Measurements from ENCODE around the gene XPNPEP3.
"Not testable (repeated sequence)": the region's sequence is repeated elsewhere in the genome, so short reads cannot be mapped to it uniquely, and the experiment has no call there.

The XPNPEP3 gene

DNA sequence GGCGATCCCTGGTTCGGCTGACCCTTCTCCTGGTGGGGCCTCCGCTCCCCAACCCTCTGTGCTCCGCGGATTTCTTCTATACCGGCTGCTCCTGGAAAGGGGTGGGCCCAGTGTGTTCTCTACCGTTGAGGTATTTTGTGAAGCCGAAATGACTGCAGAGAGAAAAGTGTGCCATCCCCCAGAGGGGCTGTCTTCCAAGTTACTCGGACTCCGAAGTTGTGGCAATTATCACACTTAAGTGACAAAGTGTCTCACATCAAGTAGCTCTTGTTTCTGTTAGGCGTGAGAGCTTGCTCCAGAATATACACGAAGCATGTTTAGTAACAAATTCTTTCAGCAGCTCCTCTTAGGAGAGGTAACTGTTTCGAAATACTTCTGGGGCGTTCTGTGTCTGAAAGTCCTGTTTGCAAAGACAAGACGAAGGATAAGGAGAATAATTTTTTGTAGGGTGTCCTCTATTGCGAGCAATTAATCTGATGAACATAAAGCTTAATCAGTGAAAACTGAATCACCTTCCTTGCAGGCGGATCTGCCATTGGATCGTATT, 434 bp downstream of the XPNPEP3 start:
- H3K4me3 ChIP-seq (ENCODE audit: low read length in 2 of 2): peak overlapping the region; percentile 99
- no peaks in the 10 kb centered on the region for H3K9me3 ChIP-seq (ENCODE audit: control insufficient read depth in 2 of 2, low read length in 2 of 2)
- peak overlapping the region; percentile 97 to 98 for H3K9ac ChIP-seq (ENCODE audit: low read length in 2 of 2)
- peaks cover 0 to 5% of the 10 kb centered on the region in 2 donors for H3K36me3 ChIP-seq (ENCODE audit: control insufficient read depth in 2 of 2, insufficient read depth in 2 of 2, low read length in 2 of 2)
- H3K27me3 ChIP-seq (ENCODE audit: control insufficient read depth in 1 of 2, insufficient read depth in 2 of 2, low read length in 2 of 2): no peaks in the 10 kb centered on the region
- H3K4me1 ChIP-seq (ENCODE audit: control insufficient read depth, insufficient read depth, low read length): peaks cover 16% of the 10 kb centered on the region
- H3K27ac ChIP-seq (ENCODE audit: low read length): peak overlapping the region; percentile 95

DNA sequence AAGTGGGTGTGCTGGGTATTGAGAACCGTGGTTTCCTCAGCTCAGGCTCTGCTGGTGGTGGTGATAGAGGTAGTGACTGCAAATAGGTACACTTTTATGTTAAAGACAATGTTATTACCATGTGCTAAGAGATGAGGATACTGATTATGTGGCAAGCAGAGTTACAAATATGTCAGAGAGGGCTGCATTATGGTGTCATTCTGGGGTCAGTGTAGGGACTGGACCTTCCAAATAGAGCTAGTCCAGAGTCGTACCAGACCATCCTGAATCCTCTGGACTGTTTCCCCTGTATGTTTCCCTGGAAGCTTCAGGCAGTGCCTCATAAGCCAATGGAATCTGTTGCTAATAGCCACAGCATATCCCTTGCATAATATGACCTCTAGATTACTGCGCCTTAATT, 5.1 kb downstream of the XPNPEP3 start, which contains the start of gene DNAJB7:
Gene DNAJB7 (minus strand): TSS at position 101 of the 400 bp plus-strand sequence. CDS start 119 bp downstream, outside the sequence.
- Histone ChIP-seq H3K4me3 (ENCODE audit: low read length in 2 of 2) (no peak within 1 kb of the TSS), H3K36me3 (ENCODE audit: control insufficient read depth in 2 of 2, insufficient read depth in 2 of 2, low read length in 2 of 2) (peaks cover 0 to 5% of the 10 kb centered on the region in 2 donors), H3K27ac (ENCODE audit: low read length) (no peak within 1 kb of the TSS)

DNA sequence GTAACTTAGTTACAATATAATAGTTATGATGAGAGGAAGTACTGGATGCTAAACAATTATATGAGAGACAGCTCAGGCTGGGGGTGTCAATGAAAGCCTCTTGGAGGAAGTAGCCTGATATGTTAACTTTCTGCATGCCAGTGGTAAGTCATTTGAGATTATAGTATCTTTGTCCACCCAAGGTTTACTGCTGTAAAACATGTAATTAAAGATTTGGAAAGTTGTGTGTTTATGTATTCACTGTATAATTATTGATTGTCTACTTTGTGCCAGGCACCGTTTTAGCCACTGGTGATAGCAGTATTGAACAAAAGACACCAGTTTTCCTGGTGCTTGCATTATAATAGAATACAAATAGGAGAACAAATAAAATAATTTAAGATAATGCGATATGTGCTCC, 5.6 kb downstream of the XPNPEP3 start:
- Histone ChIP-seq H3K4me3 (ENCODE audit: low read length in 2 of 2) (no peak overlapping the region), H3K27ac (ENCODE audit: low read length) (no peak overlapping the region), H3K36me3 (ENCODE audit: control insufficient read depth in 2 of 2, insufficient read depth in 2 of 2, low read length in 2 of 2) (peaks cover 0 to 5% of the 10 kb centered on the region in 2 donors), H3K4me1 (ENCODE audit: control insufficient read depth, insufficient read depth, low read length) (peaks cover 6% of the 10 kb centered on the region), H3K9ac (ENCODE audit: low read length in 2 of 2) (no peak overlapping the region), H3K9me3 (ENCODE audit: control insufficient read depth in 2 of 2, low read length in 2 of 2) (no peaks in the 10 kb centered on the region), H3K27me3 (ENCODE audit: control insufficient read depth in 1 of 2, insufficient read depth in 2 of 2, low read length in 2 of 2) (no peaks in the 10 kb centered on the region)

More for the DNA sequence above, 5.1 kb downstream of the XPNPEP3 start, which contains the start of gene DNAJB7:
- Histone ChIP-seq H3K27me3 (ENCODE audit: control insufficient read depth in 1 of 2, insufficient read depth in 2 of 2, low read length in 2 of 2) (no peaks in the 10 kb centered on the region), H3K4me1 (ENCODE audit: control insufficient read depth, insufficient read depth, low read length) (peaks cover 6% of the 10 kb centered on the region), H3K9me3 (ENCODE audit: control insufficient read depth in 2 of 2, low read length in 2 of 2) (no peaks in the 10 kb centered on the region), H3K9ac (ENCODE audit: low read length in 2 of 2) (peak within 1 kb of the TSS in 1 of 2 donors; percentile 2)

DNA sequence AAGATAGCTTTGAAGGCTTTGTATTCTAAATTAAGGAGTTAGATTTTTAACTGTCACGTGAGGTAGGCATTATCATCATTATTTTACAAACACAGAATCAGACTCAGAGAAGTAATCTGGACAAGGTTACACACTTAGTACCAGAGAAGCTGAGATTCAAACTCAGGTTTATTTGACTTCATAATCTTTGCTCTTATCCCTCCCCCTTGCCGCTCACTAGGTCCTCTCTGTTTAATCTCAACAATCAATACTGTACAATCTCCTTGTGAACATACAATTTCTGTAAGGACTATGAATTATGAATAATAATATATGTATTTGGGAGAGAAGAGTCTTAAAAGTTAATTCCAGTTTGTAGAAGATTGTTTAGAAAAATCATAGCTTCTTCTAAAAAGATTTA, 10.2 kb downstream of the XPNPEP3 start:
- Histone ChIP-seq H3K9me3 (ENCODE audit: control insufficient read depth in 2 of 2, low read length in 2 of 2) (no peaks in the 10 kb centered on the region), H3K27me3 (ENCODE audit: control insufficient read depth in 1 of 2, insufficient read depth in 2 of 2, low read length in 2 of 2) (no peaks in the 10 kb centered on the region), H3K4me1 (ENCODE audit: control insufficient read depth, insufficient read depth, low read length) (no peaks in the 10 kb centered on the region), H3K27ac (ENCODE audit: low read length) (no peak overlapping the region), H3K9ac (ENCODE audit: low read length in 2 of 2) (no peak overlapping the region), H3K4me3 (ENCODE audit: low read length in 2 of 2) (no peak overlapping the region), H3K36me3 (ENCODE audit: control insufficient read depth in 2 of 2, insufficient read depth in 2 of 2, low read length in 2 of 2) (peaks cover 4 to 6% of the 10 kb centered on the region in 2 donors)

DNA sequence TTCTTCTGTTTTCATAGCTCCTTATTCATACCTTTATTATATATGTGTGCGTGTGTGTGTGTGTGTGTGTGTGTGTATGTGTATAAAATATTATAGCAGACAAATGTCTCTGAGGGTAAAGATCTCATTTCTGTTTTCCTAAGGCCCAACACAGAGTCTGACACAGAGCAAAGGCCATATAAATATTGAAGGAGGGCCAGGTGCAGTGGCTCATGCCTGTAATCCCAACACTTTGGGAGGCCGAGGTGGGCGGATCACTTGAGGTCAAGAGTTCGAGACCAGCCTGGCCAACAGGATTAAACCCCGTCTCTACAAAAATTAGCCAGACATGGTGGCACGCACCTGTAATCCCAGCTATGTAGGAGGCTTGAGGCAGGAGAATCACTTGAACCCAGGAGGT, 11.4 kb downstream of the XPNPEP3 start:
- not testable (repeated sequence) for H3K9ac ChIP-seq (ENCODE audit: low read length in 2 of 2); H3K9me3 ChIP-seq (ENCODE audit: control insufficient read depth in 2 of 2, low read length in 2 of 2); H3K36me3 ChIP-seq (ENCODE audit: control insufficient read depth in 2 of 2, insufficient read depth in 2 of 2, low read length in 2 of 2); H3K27me3 ChIP-seq (ENCODE audit: control insufficient read depth in 1 of 2, insufficient read depth in 2 of 2, low read length in 2 of 2); H3K4me1 ChIP-seq (ENCODE audit: control insufficient read depth, insufficient read depth, low read length); H3K4me3 ChIP-seq (ENCODE audit: low read length in 2 of 2); H3K27ac ChIP-seq (ENCODE audit: low read length)

DNA sequence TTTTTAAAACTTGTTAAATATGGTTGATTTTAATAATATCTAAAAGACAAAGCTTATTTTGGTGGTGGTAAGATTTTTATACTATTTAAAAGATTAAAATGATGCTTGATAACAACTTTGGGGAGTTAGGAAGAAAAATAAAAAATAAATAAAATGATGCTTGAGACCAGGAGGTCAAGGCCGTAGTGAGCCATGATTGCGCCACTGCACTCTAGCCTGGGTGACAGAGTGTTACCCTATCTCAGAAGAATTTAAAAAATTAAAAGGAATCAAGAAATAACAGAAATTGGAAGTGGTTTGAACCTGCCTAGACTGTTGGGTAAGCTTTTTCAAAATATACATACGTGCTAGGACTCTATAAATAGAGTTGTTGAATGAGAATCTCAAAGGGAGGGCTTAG, 17.1 kb downstream of the XPNPEP3 start:
- H3K27ac ChIP-seq (ENCODE audit: low read length): no peak overlapping the region
- no peak overlapping the region for H3K4me3 ChIP-seq (ENCODE audit: low read length in 2 of 2)
- no peaks in the 10 kb centered on the region for H3K9me3 ChIP-seq (ENCODE audit: control insufficient read depth in 2 of 2, low read length in 2 of 2)
- H3K36me3 ChIP-seq (ENCODE audit: control insufficient read depth in 2 of 2, insufficient read depth in 2 of 2, low read length in 2 of 2): peaks cover 6 to 10% of the 10 kb centered on the region in 2 donors
- H3K4me1 ChIP-seq (ENCODE audit: control insufficient read depth, insufficient read depth, low read length): no peaks in the 10 kb centered on the region
- H3K9ac ChIP-seq (ENCODE audit: low read length in 2 of 2): no peak overlapping the region
- no peaks in the 10 kb centered on the region for H3K27me3 ChIP-seq (ENCODE audit: control insufficient read depth in 1 of 2, insufficient read depth in 2 of 2, low read length in 2 of 2)

DNA sequence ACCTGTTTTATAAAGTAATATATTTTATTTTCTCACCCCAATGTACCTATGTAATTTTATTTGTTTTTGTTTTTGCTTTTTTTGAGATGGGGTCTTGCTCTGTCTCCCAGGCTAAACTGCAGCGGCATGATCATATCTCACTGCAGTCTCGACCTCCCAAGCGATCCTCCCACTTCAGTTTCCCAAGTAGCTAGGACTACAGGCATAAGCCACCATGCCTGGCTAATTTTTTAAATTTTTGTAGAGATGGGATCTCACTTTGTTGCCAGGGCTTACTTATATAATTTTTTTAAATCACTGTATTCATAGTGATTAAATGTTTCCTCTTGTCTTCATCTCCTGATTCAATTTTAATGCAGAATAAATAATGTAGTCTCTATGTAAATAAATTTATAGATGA, 18.2 kb downstream of the XPNPEP3 start:
- H3K9me3 ChIP-seq (ENCODE audit: control insufficient read depth in 2 of 2, low read length in 2 of 2): no peaks in the 10 kb centered on the region
- no peak overlapping the region for H3K9ac ChIP-seq (ENCODE audit: low read length in 2 of 2)
- H3K36me3 ChIP-seq (ENCODE audit: control insufficient read depth in 2 of 2, insufficient read depth in 2 of 2, low read length in 2 of 2): peaks cover 5 to 9% of the 10 kb centered on the region in 2 donors
- no peak overlapping the region for H3K4me3 ChIP-seq (ENCODE audit: low read length in 2 of 2)
- no peak overlapping the region for H3K27ac ChIP-seq (ENCODE audit: low read length)
- H3K27me3 ChIP-seq (ENCODE audit: control insufficient read depth in 1 of 2, insufficient read depth in 2 of 2, low read length in 2 of 2): no peaks in the 10 kb centered on the region
- no peaks in the 10 kb centered on the region for H3K4me1 ChIP-seq (ENCODE audit: control insufficient read depth, insufficient read depth, low read length)

DNA sequence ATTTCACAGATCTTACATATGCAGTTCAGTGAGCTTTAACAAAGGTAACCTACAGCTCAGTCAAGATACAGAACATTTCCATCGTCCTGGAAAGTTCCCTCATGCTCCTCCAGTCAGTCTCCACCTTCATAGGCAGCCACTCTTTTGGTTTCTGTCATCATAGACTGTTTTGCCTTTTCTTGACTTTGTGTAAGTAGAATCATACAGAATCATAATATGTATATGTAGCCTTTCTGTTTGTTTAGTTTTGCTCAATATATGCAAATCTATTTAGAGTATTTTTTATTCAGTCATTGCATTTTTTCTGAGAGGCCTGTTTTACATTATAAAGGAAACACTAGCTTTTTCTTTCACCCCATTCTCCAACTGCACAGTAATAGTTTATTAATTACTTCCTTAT, 20.0 kb downstream of the XPNPEP3 start:
- Histone ChIP-seq H3K4me1 (ENCODE audit: control insufficient read depth, insufficient read depth, low read length) (no peaks in the 10 kb centered on the region), H3K27me3 (ENCODE audit: control insufficient read depth in 1 of 2, insufficient read depth in 2 of 2, low read length in 2 of 2) (no peaks in the 10 kb centered on the region), H3K9ac (ENCODE audit: low read length in 2 of 2) (no peak overlapping the region), H3K36me3 (ENCODE audit: control insufficient read depth in 2 of 2, insufficient read depth in 2 of 2, low read length in 2 of 2) (peaks cover 5 to 9% of the 10 kb centered on the region in 2 donors), H3K4me3 (ENCODE audit: low read length in 2 of 2) (no peak overlapping the region), H3K27ac (ENCODE audit: low read length) (no peak overlapping the region), H3K9me3 (ENCODE audit: control insufficient read depth in 2 of 2, low read length in 2 of 2) (no peaks in the 10 kb centered on the region)

DNA sequence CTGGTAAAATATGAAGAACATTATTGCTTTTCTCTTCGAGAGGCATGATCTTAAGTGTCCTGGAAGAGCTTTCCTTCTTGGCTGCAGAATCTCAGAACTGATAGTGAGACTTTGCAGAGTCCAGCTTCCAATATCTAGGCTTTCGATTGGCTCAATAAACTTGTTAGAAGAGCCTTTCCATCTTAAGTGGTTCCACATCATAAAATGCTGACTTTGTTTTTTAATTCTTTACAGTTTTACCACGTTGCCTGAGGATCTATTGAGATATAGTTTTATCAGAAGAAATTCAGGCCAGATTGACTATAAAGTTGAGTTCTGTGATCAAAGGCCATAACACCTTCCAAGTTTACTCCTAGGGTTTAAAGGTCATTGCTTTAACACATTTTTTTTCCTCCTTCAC, 20.5 kb downstream of the XPNPEP3 start:
- peaks cover 10 to 13% of the 10 kb centered on the region in 2 donors for H3K36me3 ChIP-seq (ENCODE audit: control insufficient read depth in 2 of 2, insufficient read depth in 2 of 2, low read length in 2 of 2)

DNA sequence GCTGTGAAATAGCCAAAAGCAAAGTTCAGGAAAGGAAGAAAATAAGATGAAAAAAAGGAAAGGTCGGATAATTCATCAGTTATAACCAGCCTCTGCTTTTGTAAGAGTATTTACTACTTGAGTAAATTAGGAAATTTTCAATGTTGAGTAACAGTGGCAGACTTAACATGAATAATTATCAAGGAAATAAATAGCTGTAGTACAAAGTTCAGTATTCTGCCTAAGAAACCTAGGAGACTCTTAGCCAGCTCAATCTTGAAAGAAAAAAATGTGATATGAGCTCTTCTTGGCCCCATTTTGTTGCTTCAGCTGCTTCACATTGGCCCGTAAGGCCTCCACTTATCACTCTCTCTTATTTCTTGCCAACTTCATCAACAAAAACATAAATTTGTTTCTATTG, 22.0 kb downstream of the XPNPEP3 start:
- no peak overlapping the region for H3K9ac ChIP-seq (ENCODE audit: low read length in 2 of 2)
- H3K36me3 ChIP-seq (ENCODE audit: control insufficient read depth in 2 of 2, insufficient read depth in 2 of 2, low read length in 2 of 2): peaks cover 16 to 17% of the 10 kb centered on the region in 2 donors
- no peak overlapping the region for H3K4me3 ChIP-seq (ENCODE audit: low read length in 2 of 2)
- H3K4me1 ChIP-seq (ENCODE audit: control insufficient read depth, insufficient read depth, low read length): no peaks in the 10 kb centered on the region
- H3K9me3 ChIP-seq (ENCODE audit: control insufficient read depth in 2 of 2, low read length in 2 of 2): no peaks in the 10 kb centered on the region
- no peak overlapping the region for H3K27ac ChIP-seq (ENCODE audit: low read length)
- H3K27me3 ChIP-seq (ENCODE audit: control insufficient read depth in 1 of 2, insufficient read depth in 2 of 2, low read length in 2 of 2): no peaks in the 10 kb centered on the region

More for the DNA sequence above, 20.5 kb downstream of the XPNPEP3 start:
- Histone ChIP-seq H3K27me3 (ENCODE audit: control insufficient read depth in 1 of 2, insufficient read depth in 2 of 2, low read length in 2 of 2) (no peaks in the 10 kb centered on the region), H3K4me3 (ENCODE audit: low read length in 2 of 2) (no peak overlapping the region), H3K9ac (ENCODE audit: low read length in 2 of 2) (no peak overlapping the region), H3K4me1 (ENCODE audit: control insufficient read depth, insufficient read depth, low read length) (no peaks in the 10 kb centered on the region), H3K9me3 (ENCODE audit: control insufficient read depth in 2 of 2, low read length in 2 of 2) (no peaks in the 10 kb centered on the region), H3K27ac (ENCODE audit: low read length) (no peak overlapping the region)

DNA sequence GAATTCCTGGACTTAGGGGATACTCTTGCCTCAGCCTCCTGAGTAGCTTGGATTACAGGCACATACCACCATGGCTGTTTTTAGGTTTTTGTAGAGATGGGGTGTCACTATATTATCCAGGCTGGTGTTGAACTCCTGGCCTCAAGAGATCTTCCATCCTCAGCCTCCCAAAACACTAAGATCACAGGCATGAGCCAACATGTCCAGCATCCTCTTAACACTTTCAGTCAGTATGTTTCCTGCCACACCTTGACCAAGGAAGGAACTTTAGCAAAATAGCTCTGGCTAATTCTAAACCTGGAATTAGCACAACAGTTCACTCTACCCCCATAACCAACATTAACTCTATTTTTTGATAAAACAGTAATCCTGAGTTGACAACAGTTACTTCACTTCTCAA, 32.2 kb downstream of the XPNPEP3 start:
- Histone ChIP-seq H3K4me1 (ENCODE audit: control insufficient read depth, insufficient read depth, low read length) (no peaks in the 10 kb centered on the region), H3K9ac (ENCODE audit: low read length in 2 of 2) (no peak overlapping the region), H3K36me3 (ENCODE audit: control insufficient read depth in 2 of 2, insufficient read depth in 2 of 2, low read length in 2 of 2) (peaks cover 11 to 27% of the 10 kb centered on the region in 2 donors), H3K27me3 (ENCODE audit: control insufficient read depth in 1 of 2, insufficient read depth in 2 of 2, low read length in 2 of 2) (no peaks in the 10 kb centered on the region), H3K4me3 (ENCODE audit: low read length in 2 of 2) (no peak overlapping the region), H3K27ac (ENCODE audit: low read length) (no peak overlapping the region), H3K9me3 (ENCODE audit: control insufficient read depth in 2 of 2, low read length in 2 of 2) (no peaks in the 10 kb centered on the region)
